ENCODE measurements around the gene NSUN5.

Gene NSUN5

GRCh38 chr7:73345538-73345937 is 36.9 kb upstream of the NSUN5 start:
- no peaks in the 10 kb centered on the region for H3K9me3 ChIP-seq (ENCODE audit: severe bottlenecking)
- no peak for ATAC-seq (ENCODE audit: low read depth)
- H3K4me1 ChIP-seq (ENCODE audit: insufficient read depth, poor library complexity, severe bottlenecking): peaks cover 4% of the 10 kb centered on the region
- H3K4me3 ChIP-seq (ENCODE audit: severe bottlenecking): no peak overlapping the region
- no peaks in the 10 kb centered on the region for H3K27me3 ChIP-seq (ENCODE audit: insufficient read depth, poor library complexity, severe bottlenecking)
- no peak overlapping the region for H3K27ac ChIP-seq (ENCODE audit: poor library complexity, severe bottlenecking)
- DNase-seq (ENCODE audit: low spot score): no peak
- no peaks in the 10 kb centered on the region for H3K36me3 ChIP-seq (ENCODE audit: low read depth)
- no peak for TF ChIP-seq CTCF (IDR thresholded peaks at IDR 0.05; ENCODE audit: poor library complexity, severe bottlenecking)

GRCh38 chr7:73343671-73344380 is 35.2 kb upstream of the NSUN5 start:
- H3K9me3 ChIP-seq (ENCODE audit: severe bottlenecking): no peaks in the 10 kb centered on the region
- no peak for TF ChIP-seq CTCF (IDR thresholded peaks at IDR 0.05; ENCODE audit: poor library complexity, severe bottlenecking)
- DNase-seq (ENCODE audit: low spot score) (no peak), ATAC-seq (ENCODE audit: low read depth) (no peak)
- H3K4me3 ChIP-seq (ENCODE audit: severe bottlenecking): no peak overlapping the region
- peaks cover 4% of the 10 kb centered on the region for H3K4me1 ChIP-seq (ENCODE audit: insufficient read depth, poor library complexity, severe bottlenecking)
- no peak overlapping the region for H3K27ac ChIP-seq (ENCODE audit: poor library complexity, severe bottlenecking)
- no peaks in the 10 kb centered on the region for H3K36me3 ChIP-seq (ENCODE audit: low read depth)
- no peaks in the 10 kb centered on the region for H3K27me3 ChIP-seq (ENCODE audit: insufficient read depth, poor library complexity, severe bottlenecking)

GRCh38 chr7:73342645-73343044 is 34.0 kb upstream of the NSUN5 start:
- H3K4me1 ChIP-seq (ENCODE audit: insufficient read depth, poor library complexity, severe bottlenecking): peaks cover 4% of the 10 kb centered on the region
- DNase-seq (ENCODE audit: low spot score): no peak

DNA sequence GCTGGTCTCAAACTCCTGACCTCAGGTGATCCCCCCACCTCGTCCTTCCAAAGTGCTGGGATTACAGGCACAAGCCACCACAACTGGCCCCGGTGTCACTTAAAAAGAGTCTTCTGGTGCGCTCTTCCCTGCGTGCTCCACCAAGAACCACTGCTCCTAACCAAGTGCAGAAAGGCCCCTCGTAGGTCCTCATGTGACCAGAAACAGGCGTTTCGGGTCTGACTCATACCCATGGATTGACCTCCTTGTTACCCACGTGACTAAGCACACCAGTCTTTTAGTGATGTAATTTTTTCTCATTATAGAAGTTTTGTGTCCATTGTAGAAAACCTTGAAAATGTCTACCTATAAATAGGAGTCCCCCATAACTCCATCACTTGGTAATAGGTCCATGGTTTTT is 33.3 kb upstream of the NSUN5 start:
- ATAC-seq (ENCODE audit: low read depth) (peak; percentile 52; the same call in 1 of the 3 replicates), DNase-seq (ENCODE audit: low spot score) (no peak)

More at GRCh38 chr7:73342645-73343044, 34.0 kb upstream of the NSUN5 start:
- Histone ChIP-seq H3K4me3 (ENCODE audit: severe bottlenecking) (no peak overlapping the region), H3K9me3 (ENCODE audit: severe bottlenecking) (no peaks in the 10 kb centered on the region), H3K27me3 (ENCODE audit: insufficient read depth, poor library complexity, severe bottlenecking) (no peaks in the 10 kb centered on the region), H3K27ac (ENCODE audit: poor library complexity, severe bottlenecking) (no peak overlapping the region), H3K36me3 (ENCODE audit: low read depth) (no peaks in the 10 kb centered on the region)
- peak; percentile 54; the same call in 1 of the 3 replicates for ATAC-seq (ENCODE audit: low read depth)
- TF ChIP-seq CTCF (IDR thresholded peaks at IDR 0.05; ENCODE audit: poor library complexity, severe bottlenecking): peak; percentile 55

More for the DNA sequence above, 33.3 kb upstream of the NSUN5 start:
- Histone ChIP-seq H3K9me3 (ENCODE audit: severe bottlenecking) (no peaks in the 10 kb centered on the region), H3K27me3 (ENCODE audit: insufficient read depth, poor library complexity, severe bottlenecking) (no peaks in the 10 kb centered on the region), H3K36me3 (ENCODE audit: low read depth) (no peaks in the 10 kb centered on the region), H3K27ac (ENCODE audit: poor library complexity, severe bottlenecking) (no peak overlapping the region), H3K4me3 (ENCODE audit: severe bottlenecking) (no peak overlapping the region), H3K4me1 (ENCODE audit: insufficient read depth, poor library complexity, severe bottlenecking) (peaks cover 4% of the 10 kb centered on the region)
- TF ChIP-seq CTCF (IDR thresholded peaks at IDR 0.05; ENCODE audit: poor library complexity, severe bottlenecking): no peak
